Bone marrow (tissue), 2 donors: ENCODE measurements around the gene SYNPO2.
"Not testable (repeated sequence)": the region's sequence is repeated elsewhere in the genome, so short reads cannot be mapped to it uniquely, and the experiment has no call there.

Experiments used
- DNase-seq, 2 donors: peaks; one replicate each; lab custom pipeline; 2025; lab: John Stamatoyannopoulos, UW

SYNPO2 gene

GRCh38 chr4:119000400-119000799 is 111.7 kb downstream of the SYNPO2 start:
- no peak for DNase-seq

GRCh38 chr4:119002476-119002875 is 113.8 kb downstream of the SYNPO2 start:
- no peak for DNase-seq

GRCh38 chr4:119003001-119003400 is 114.3 kb downstream of the SYNPO2 start:
- DNase-seq = not testable (repeated sequence)

GRCh38 chr4:119005928-119006460 is 117.3 kb downstream of the SYNPO2 start:
- no peak for DNase-seq

DNA sequence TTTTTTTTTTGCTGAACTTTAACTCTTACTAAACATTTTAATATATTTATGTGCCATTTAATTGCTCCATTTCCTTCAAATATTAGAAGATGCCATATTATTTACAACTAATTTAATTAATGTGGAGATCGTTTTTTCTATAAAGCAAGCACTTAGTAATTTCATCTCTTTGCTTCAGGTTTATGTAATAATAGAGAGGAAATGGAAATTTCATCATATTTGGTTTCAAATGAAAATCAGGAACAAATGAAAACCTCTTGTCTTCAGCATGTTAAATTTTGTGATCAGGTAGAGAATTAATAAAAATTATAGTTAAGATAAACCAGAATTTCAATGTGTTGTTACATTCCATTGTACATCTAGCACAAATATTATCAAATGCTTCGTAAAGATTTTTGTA is 120.1 kb downstream of the SYNPO2 start:
- DNase-seq = no peak

DNA sequence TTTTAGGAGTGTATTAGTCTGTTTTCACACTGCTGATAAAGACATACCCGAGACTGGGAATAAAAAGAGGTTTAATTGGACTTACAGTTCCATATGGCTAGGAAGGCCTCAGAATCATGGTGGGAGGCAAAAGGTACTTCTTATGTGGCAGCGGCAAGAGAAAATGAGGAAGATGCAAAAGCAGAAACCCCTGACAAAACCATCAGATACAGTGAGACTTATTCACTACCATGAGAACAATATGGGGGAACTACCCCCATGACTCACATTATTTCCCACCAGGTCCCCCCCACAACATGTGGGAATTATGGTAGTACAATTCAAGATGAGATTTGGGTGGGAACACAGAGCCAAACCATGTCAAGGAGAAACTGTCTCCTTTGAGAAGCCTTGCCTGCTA is 121.6 kb downstream of the SYNPO2 start:
- not testable (repeated sequence) for DNase-seq

- DNase-seq = no peak
These were observed 122.4 kb downstream of the SYNPO2 start for GRCh38 chr4:119010909-119011606.

- no peak for DNase-seq
These were observed 122.9 kb downstream of the SYNPO2 start for GRCh38 chr4:119011607-119011988.

GRCh38 chr4:119014658-119015057 is 126.0 kb downstream of the SYNPO2 start:
- no peak for DNase-seq

GRCh38 chr4:119016636-119017035 is 128.0 kb downstream of the SYNPO2 start:
- no peak for DNase-seq

DNA sequence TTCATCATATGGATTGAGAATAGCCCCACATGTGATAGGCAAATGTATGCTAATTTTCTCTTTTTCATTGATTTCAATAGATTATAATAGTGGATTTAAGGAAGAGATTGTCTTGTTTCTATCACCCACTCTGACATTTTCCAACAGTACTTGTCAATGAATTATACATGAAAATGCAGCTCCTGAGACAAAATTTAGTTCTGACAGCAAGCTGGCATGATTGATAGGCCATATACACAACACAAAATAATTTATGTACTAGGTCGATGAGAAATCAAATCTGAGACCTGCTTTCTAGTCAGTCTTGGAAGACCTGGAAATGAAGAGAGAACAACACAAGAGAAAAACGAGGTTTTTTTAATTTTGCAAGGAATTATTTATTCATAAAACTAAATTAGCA is 129.0 kb downstream of the SYNPO2 start:
- DNase-seq = no peak

DNA sequence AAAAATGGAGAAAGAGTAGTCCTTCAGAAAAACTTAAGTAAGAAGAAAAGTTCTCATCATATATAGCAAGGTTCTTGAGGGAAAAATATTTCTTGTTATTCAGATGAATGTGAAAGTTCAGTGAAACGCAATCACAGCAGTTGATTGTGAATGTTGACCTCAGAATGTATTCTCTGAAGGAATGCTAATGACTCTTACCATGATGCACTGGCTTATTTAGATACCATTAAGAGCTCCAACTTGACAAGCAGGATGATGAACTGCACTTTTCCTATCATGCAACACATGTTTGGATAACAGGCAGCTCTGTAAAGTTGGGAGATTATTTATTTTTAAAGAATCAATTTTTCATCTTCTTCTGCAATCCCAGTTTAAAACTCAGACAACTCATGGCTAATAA is 131.5 kb downstream of the SYNPO2 start:
- no peak for DNase-seq

GRCh38 chr4:119022520-119022919 is 133.9 kb downstream of the SYNPO2 start:
- not testable (repeated sequence) for DNase-seq

DNA sequence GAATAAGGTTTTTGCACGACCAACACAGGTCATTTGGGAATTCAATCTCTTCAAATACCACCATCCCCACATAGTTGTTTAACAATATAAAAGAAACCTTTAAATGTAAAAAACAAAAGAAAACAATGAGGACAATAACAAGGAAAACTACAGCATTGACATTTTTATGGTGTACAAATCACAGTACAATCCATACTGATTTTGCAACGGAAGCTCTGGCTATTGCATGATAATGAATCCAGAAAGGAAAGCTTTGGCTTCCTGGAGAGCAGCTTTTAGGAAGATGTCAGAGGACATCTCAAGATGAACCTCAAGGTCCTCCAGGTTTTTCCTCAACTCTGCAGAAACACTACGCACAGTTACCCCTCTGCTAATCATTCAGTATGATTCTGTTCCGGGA is 135.4 kb downstream of the SYNPO2 start:
- no peak for DNase-seq

DNA sequence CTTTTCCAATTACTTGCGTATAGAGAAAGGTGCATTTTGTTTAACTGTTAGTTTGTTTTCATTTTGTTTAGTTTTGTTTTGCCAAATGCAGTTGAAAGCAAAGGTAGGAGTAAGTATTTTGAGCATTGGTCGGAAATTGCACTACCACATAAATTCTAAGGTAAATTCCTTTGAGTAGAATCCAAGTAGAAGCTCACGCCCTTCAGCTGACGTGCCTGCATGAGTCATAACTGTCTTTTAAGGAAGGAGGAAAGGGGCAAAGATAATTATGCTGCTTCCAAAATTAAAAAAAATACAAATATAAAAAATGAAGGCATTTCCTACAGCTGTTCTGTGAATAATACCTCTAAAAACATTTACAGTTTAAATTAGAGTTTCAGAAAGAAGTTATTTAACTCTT is 136.8 kb downstream of the SYNPO2 start:
- DNase-seq = no peak

- DNase-seq = no peak
These were observed 137.4 kb downstream of the SYNPO2 start for GRCh38 chr4:119025916-119026661.

GRCh38 chr4:119026662-119027444 is 138.2 kb downstream of the SYNPO2 start:
- DNase-seq = no peak

GRCh38 chr4:119027811-119028210 is 139.2 kb downstream of the SYNPO2 start:
- no peak for DNase-seq

- DNase-seq = no peak
These were observed 139.6 kb downstream of the SYNPO2 start for GRCh38 chr4:119028296-119028695.

DNA sequence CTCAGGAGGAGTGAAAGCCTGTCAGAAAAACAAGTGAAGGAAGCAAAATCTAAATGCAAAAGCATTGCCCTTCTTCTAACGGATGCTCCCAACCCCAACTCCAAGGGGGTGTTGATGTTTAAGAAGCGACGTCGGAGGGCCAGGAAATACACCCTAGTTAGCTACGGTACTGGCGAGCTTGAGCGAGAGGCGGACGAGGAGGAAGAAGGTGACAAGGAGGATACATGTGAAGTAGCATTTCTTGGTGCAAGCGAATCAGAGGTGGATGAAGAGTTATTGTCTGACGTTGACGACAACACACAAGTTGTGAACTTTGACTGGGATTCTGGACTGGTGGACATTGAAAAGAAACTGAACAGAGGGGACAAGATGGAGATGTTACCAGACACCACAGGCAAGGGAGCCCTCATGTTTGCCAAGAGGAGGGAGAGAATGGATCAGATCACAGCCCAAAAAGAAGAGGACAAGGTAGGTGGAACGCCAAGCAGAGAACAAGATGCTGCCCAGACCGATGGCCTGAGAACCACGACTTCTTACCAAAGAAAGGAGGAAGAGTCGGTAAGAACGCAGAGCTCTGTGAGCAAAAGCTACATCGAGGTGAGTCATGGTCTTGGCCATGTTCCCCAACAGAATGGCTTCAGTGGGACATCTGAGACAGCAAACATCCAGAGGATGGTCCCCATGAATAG is 141.3 kb downstream of the SYNPO2 start:
- no peak for DNase-seq

DNA sequence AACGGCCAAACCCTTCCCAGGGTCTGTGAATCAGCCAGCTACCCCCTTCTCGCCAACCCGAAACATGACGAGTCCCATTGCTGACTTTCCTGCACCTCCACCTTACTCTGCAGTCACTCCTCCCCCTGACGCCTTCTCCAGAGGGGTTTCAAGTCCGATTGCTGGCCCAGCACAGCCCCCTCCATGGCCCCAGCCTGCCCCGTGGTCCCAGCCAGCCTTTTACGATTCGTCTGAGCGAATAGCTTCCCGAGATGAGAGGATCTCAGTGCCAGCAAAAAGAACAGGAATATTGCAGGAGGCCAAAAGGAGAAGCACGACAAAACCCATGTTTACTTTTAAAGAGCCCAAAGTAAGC is 141.9 kb downstream of the SYNPO2 start:
- DNase-seq = no peak

DNA sequence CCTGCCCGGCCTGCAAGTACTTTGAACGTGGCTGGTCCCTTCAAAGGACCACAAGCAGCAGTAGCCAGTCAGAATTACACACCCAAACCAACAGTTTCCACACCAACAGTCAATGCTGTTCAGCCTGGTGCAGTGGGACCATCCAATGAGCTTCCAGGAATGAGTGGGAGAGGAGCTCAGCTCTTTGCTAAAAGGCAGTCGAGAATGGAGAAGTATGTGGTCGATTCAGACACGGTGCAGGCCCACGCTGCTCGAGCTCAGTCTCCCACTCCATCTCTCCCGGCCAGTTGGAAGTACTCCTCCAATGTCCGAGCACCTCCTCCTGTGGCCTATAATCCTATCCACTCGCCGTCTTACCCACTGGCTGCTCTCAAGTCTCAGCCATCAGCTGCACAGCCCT is 142.6 kb downstream of the SYNPO2 start:
- DNase-seq = no peak
